ENCODE results near the gene KRTAP19-8.

DNA sequence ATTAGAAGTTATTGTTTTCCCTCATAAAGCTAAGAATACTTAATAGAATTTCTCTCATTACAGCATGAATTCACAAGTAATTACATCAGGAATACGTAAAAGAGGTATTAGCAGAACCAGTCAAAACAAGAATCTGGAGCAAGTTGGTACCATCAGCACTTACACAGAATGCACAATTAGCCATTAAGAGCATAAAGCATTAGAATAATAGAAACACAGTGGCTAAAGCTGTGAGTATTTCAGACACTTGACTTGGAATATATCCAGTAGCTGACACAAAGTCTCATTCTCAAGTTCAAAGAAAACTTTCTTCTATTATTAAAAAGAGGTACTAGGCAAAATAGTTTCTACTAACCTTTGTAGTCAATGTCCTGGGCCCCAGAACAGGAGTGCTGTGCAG, 49.6 kb downstream of the KRTAP19-8 start:
- TF ChIP-seq, protein P1, sequence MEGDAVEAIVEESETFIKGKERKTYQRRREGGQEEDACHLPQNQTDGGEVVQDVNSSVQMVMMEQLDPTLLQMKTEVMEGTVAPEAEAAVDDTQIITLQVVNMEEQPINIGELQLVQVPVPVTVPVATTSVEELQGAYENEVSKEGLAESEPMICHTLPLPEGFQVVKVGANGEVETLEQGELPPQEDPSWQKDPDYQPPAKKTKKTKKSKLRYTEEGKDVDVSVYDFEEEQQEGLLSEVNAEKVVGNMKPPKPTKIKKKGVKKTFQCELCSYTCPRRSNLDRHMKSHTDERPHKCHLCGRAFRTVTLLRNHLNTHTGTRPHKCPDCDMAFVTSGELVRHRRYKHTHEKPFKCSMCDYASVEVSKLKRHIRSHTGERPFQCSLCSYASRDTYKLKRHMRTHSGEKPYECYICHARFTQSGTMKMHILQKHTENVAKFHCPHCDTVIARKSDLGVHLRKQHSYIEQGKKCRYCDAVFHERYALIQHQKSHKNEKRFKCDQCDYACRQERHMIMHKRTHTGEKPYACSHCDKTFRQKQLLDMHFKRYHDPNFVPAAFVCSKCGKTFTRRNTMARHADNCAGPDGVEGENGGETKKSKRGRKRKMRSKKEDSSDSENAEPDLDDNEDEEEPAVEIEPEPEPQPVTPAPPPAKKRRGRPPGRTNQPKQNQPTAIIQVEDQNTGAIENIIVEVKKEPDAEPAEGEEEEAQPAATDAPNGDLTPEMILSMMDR (IDR thresholded peaks at IDR 0.05): no peak
- TF ChIP-seq ZFX (IDR thresholded peaks at IDR 0.05; ENCODE audit: borderline replicate concordance): no peak

Measured in 22Rv1 (cell line).